H7 (cell line): ENCODE results near the gene LYRM2. TPM values are rescaled to one million over a fixed set of nuclear protein-coding genes. Genes with fewer than 3 reads are reported as not detected.

Source experiments
- DNase-seq: peaks from one replicate; pipeline ENCODE4 v3.0.0; 2012
- H3K27me3 ChIP-seq: 2 replicates; pipeline ENCODE4 v1.6.0; 2011; ENCODE audit warnings: mild to moderate bottlenecking, low read length; ENCODE audit not compliant: control insufficient read depth, insufficient read depth
- H3K36me3 ChIP-seq: replicated peaks from 2 replicates; pipeline ENCODE4 v1.5.1; 2011; ENCODE audit warnings: low read length; ENCODE audit not compliant: control insufficient read depth, insufficient read depth
- H3K4me3 ChIP-seq: 2 replicates; pipeline ENCODE4 v1.5.1; 2011; ENCODE audit warnings: low read depth, mild to moderate bottlenecking, control low read depth, low read length, moderate library complexity; ENCODE audit not compliant: insufficient read depth
- total RNA-seq: library from RNA; depleted of rRNA; stranded (reverse); fragments of >200 nt; shearing (Covaris generic); gene quantifications from 2 replicates; pipeline ENCODE4 v1.2.3, GENCODE V29; 2014; rRNA removed

LYRM2 gene
- total RNA-seq, 1 experiment from 2014 or later: 5.8 TPM

GRCh38 chr6:89530982-89531381 lies 107.6 kb downstream of the LYRM2 start:
- Histone ChIP-seq H3K4me3 (no peak overlapping the region), H3K27me3 (no peaks in the 10 kb centered on the region), H3K36me3 (no peaks in the 10 kb centered on the region)
- no peak for DNase-seq

GRCh38 chr6:89528866-89529265 lies 109.7 kb downstream of the LYRM2 start:
- H3K36me3 ChIP-seq: no peaks in the 10 kb centered on the region; the same call in 1 of the 2 replicates
- H3K4me3 ChIP-seq: no peak overlapping the region
- DNase-seq: no peak
- H3K27me3 ChIP-seq: no peaks in the 10 kb centered on the region

DNA sequence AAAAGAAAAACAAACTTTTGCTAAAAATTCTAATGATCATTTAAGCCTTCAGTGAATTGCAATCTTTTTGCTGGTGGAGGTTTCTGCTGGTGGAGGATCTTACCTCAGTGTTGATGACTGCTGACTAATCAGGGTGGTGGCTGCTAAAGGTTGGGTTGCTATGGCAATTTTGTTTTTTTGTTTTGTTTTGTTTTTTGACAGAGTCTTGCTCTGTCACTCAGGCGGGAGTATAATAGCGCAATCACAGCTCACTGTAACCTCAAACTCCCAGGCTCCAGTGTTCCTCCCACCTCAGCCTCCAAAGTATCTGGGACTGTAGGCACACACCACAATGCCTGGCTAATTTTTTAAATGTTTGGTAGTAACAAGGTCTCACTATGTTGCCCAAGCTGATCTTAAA lies 110.9 kb downstream of the LYRM2 start:
- Histone ChIP-seq H3K36me3 (no peaks in the 10 kb centered on the region; the same call in 1 of the 2 replicates), H3K27me3 (no peaks in the 10 kb centered on the region), H3K4me3 (no peak overlapping the region)
- no peak for DNase-seq

DNA sequence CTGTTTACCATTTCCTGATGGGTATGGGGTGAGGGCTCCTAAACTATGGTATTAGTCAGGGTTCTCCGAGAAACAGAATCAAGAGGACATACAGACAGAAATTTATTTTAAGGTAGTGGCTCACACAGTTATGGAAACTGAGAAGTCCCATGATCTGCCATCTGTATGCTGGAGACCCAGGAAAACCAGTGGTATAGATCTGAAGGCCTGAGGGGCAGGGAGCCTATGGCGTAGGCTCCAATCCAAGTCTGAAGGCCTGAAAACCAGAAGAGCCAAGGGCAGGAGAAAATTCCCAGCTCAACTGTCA lies 112.0 kb downstream of the LYRM2 start:
- H3K4me3 ChIP-seq: no peak overlapping the region
- DNase-seq: no peak
- no peaks in the 10 kb centered on the region for H3K27me3 ChIP-seq
- H3K36me3 ChIP-seq: no peaks in the 10 kb centered on the region; the same call in 1 of the 2 replicates

- DNase-seq: no peak
- Histone ChIP-seq H3K36me3 (no peaks in the 10 kb centered on the region; the same call in 1 of the 2 replicates), H3K4me3 (no peak overlapping the region), H3K27me3 (no peaks in the 10 kb centered on the region)
These were observed 112.6 kb downstream of the LYRM2 start for GRCh38 chr6:89525786-89526562.

DNA sequence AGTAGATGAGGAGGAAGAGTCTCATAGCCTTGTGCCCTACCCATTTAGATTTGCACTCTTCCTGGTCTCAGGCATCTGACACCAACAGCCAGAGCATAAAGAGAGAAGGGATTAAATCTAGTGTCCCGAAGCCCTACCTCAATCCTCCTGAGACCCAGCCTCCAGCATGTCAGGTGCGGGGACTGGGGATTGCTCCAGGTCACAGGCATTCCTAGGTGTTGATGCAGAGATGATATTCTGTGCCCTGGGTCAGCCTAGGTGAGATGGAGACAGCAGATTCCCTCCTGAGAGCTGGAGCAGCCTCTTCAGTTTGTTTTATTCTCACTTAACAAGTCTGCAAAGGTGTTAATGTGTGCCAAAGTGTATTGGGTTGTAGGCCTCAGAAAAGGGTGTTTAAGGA lies 115.8 kb downstream of the LYRM2 start:
- H3K36me3 ChIP-seq: no peaks in the 10 kb centered on the region; the same call in 1 of the 2 replicates
- no peak overlapping the region for H3K4me3 ChIP-seq
- no peaks in the 10 kb centered on the region for H3K27me3 ChIP-seq
- DNase-seq: no peak

DNA sequence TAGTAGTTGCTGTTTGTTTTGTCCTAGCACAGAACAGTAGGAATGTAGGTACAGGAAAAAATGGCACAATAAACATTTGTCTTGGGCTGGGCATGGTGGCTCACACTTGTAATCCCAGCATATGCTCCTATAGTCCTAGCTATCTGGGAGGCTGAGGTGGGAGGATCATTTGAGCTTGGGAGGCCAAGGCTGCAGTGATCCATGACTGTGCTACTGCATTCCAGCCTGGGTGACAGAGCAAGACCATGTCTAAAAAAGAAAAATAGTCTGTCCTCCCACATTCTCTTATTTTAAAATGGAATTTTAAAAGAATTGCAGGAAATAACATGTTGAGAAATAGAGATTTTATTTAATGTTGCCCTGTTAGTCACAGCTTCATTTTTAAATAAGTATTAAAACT lies 117.8 kb downstream of the LYRM2 start:
- Histone ChIP-seq H3K27me3 (no peaks in the 10 kb centered on the region), H3K36me3 (no peaks in the 10 kb centered on the region; the same call in 1 of the 2 replicates), H3K4me3 (no peak overlapping the region)
- no peak for DNase-seq

- DNase-seq: no peak
- Histone ChIP-seq H3K27me3 (no peaks in the 10 kb centered on the region), H3K4me3 (no peak overlapping the region), H3K36me3 (no peaks in the 10 kb centered on the region)
These were observed 120.0 kb downstream of the LYRM2 start for GRCh38 chr6:89518352-89519055.

Other genes with a start within 250 kb of the LYRM2 start
- 16.0 and 19.8 TPM in 2 replicates for gene RRAGD, start 226.5 kb downstream of the LYRM2 start, total RNA-seq
- gene ANKRD6, start 205.6 kb downstream of the LYRM2 start, total RNA-seq: 6.2 and 10.5 TPM in 2 replicates
- 53.2 and 79.3 TPM in 2 replicates for gene MDN1, start 181.0 kb upstream of the LYRM2 start, total RNA-seq
- gene CASP8AP2, start 191.1 kb upstream of the LYRM2 start, total RNA-seq: 11.3 and 20.2 TPM in 2 replicates